Activated naive CD8-positive, alpha-beta T cell treated with anti-CD3 and anti-CD28 coated beads, Interleukin-2, amount 50 U/mL, for 24 hours (primary cell): ENCODE data around the gene CTRL.
"Not testable (repeated sequence)": the region's sequence is repeated elsewhere in the genome, so short reads cannot be mapped to it uniquely, and the experiment has no call there.

Experiments
- ATAC-seq: fragments of 150-1000 bp; cut with Tn5 transposase; one replicate; pipeline ENCODE4 v1.10.0; 2021
- DNase-seq: peaks from one replicate; pipeline ENCODE4 v3.0.0; 2021
- H3K27ac Mint-ChIP-seq: one replicate; pipeline ENCODE4 v1.8.0; 2021; ENCODE audit warnings: mild to moderate bottlenecking, mixed read lengths
- H3K27me3 Mint-ChIP-seq: one replicate; pipeline ENCODE4 v1.8.0; 2021; ENCODE audit warnings: mixed read lengths
- H3K36me3 Mint-ChIP-seq: one replicate; pipeline ENCODE4 v1.8.0; 2021; ENCODE audit warnings: low read depth, mixed read lengths
- H3K4me1 Mint-ChIP-seq: one replicate; pipeline ENCODE4 v1.8.0; 2021; ENCODE audit warnings: mixed read lengths
- H3K4me3 Mint-ChIP-seq: one replicate; pipeline ENCODE4 v1.8.0; 2021; ENCODE audit warnings: mild to moderate bottlenecking, moderate library complexity, mixed read lengths
- H3K9me3 Mint-ChIP-seq: one replicate; pipeline ENCODE4 v1.8.0; 2021; ENCODE audit warnings: mixed read lengths

Gene CTRL

DNA sequence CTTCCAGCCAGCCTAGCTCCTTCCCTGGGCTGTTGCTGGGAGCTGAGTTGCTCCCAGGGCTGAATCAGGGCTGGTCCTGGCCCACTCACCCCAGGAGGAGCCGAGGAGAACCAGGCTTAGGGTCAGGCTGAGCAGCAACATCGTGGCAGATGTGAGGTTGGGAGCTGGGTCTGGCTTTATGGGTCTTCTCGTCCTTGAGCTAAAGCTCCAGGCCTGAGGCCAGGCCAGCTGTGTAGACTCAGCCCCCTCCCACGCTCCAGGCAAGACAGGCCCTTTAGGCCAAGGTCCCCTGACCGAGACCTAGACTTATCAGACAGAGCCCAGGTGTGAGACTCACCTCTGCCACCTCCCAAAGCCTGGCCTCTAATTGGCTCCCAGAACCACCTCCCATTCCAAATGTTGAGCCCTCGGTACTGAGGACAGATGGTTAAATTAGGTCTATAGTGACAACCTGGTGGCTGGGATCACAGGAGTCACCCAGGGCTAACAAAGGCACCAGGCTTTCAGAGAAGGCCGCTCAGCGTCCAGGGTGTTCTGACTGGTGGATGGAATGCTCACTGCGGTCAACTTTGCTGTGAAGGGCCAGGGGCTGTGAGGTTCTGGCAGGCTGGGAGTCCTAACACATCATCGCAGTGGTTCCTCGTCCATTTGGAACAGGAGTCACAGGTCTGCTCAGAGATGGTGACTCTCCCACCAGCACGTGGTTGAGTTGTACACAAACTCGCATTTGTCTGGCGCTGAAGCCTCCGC, at the start of gene CTRL:
Gene CTRL (minus strand): TSS at position 151 of the 750 bp plus-strand sequence. CDS start 10 bp downstream, at position 141.
- H3K4me3 Mint-ChIP-seq = no peak within 1 kb of the TSS
- ATAC-seq (no peak), DNase-seq (no peak)
- H3K9me3 Mint-ChIP-seq = no peaks in the 10 kb centered on the region
- H3K27ac Mint-ChIP-seq = peak within 1 kb of the TSS; percentile 54
- no peaks in the 10 kb centered on the region for H3K27me3 Mint-ChIP-seq
- H3K4me1 Mint-ChIP-seq = peaks cover 17% of the 10 kb centered on the region
- H3K36me3 Mint-ChIP-seq = peaks cover 36% of the 10 kb centered on the region

DNA sequence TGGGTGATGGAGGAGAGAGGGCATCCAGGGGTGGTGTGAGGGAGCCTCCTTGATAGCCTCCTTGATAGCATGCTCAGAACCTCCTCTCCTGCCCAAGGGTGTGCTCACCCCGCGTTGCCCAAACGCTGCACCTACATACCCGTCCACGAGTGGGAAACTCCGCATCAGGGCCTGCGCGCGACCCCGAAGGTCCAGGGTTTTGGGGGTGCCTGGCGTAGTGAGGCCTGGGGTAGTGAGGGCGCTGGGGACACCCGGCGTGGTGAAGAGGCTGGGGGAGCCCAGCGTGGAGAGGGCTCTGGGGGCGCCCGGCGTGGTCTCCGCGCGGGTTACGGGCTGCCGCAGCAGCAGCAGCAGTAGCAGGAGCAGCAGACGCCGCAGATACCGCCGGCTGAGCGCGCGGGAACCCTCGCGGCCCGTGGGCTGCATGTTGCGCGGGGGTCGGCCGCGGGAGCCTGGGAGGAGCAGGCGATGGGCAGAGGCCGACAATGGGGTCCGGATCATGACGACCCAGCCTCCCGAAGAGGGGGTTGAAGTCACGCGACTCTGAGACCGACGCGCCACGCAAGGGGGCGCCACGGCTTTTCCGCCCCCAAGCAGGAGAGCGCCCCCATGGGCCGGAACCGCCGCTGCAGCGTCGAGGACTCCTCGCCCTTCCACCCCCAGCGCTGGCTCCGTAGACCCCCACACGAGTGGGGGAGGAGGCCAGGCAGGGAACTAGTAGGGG, 48.5 kb upstream of the CTRL start, which contains the start of gene DPEP3:
Gene DPEP3 (minus strand): TSS at position 545 of the 724 bp plus-strand sequence. CDS start 119 bp downstream, at position 426.
- H3K4me1 Mint-ChIP-seq = peaks cover 25% of the 10 kb centered on the region
- H3K9me3 Mint-ChIP-seq = no peaks in the 10 kb centered on the region
- no peaks in the 10 kb centered on the region for H3K36me3 Mint-ChIP-seq
- H3K4me3 Mint-ChIP-seq = no peak within 1 kb of the TSS
- no peak for ATAC-seq
- H3K27me3 Mint-ChIP-seq = no peaks in the 10 kb centered on the region
- no peak within 1 kb of the TSS for H3K27ac Mint-ChIP-seq
- no peak for DNase-seq

DNA sequence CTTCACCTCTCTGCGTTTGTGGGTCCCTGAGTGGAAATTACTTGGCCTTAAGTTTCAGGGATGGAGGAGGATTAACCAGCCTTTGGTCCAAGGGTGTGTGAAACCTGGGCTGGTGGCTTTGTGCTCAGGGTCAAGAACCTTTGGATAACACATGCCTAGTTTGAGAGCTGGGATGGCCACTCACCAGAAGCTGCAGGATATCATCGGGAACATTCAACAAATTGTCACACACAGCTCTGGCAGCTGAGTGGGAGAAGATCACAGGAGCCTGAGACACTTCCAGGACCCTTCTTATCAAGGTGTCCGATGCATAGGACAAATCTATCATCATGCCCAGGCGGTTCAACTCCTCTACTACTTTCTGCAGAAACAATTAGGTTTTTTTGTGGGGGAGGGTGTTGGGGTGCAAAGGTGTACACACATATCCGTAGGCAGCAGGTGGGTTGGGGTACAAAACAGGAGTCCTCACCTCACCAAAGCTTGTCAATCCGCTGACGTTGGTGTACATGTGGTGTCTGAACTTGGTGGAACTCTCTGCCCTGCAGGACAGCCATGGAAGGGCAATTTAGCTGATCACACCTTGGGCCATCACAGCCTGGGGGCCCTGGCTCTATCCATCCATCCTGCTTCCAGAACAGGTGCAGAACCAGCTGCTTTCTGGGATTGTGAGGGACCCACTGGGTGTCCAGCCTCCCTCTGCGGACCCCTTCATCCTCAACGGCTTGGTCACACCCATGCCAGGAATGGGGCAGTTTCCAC, 46.0 kb upstream of the CTRL start:
- Mint-ChIP-seq H3K9me3 (no peaks in the 10 kb centered on the region), H3K4me1 (peaks cover 1% of the 10 kb centered on the region)
- ATAC-seq = no peak

GRCh38 chr16:67977005-67977404, 45.3 kb upstream of the CTRL start:
- Mint-ChIP-seq H3K27me3 (no peaks in the 10 kb centered on the region), H3K36me3 (no peaks in the 10 kb centered on the region), H3K4me1 (peaks cover 1% of the 10 kb centered on the region), H3K4me3 (no peak overlapping the region), H3K9me3 (no peaks in the 10 kb centered on the region), H3K27ac (no peak overlapping the region)
- ATAC-seq (no peak), DNase-seq (no peak)

More for the DNA sequence above, 46.0 kb upstream of the CTRL start:
- H3K4me3 Mint-ChIP-seq = no peak overlapping the region
- no peak for DNase-seq
- no peak overlapping the region for H3K27ac Mint-ChIP-seq
- no peaks in the 10 kb centered on the region for H3K27me3 Mint-ChIP-seq
- no peaks in the 10 kb centered on the region for H3K36me3 Mint-ChIP-seq

- DNase-seq (no peak), ATAC-seq (no peak)
- no peaks in the 10 kb centered on the region for H3K9me3 Mint-ChIP-seq
- no peaks in the 10 kb centered on the region for H3K36me3 Mint-ChIP-seq
- H3K27ac Mint-ChIP-seq = no peak overlapping the region
- H3K27me3 Mint-ChIP-seq = no peaks in the 10 kb centered on the region
- no peak overlapping the region for H3K4me3 Mint-ChIP-seq
- peaks cover 1% of the 10 kb centered on the region for H3K4me1 Mint-ChIP-seq
Measured at GRCh38 chr16:67976205-67976604, 44.5 kb upstream of the CTRL start.

- Mint-ChIP-seq H3K4me1 (peaks cover 1% of the 10 kb centered on the region), H3K4me3 (no peak overlapping the region), H3K36me3 (no peaks in the 10 kb centered on the region), H3K27ac (no peak overlapping the region), H3K9me3 (no peaks in the 10 kb centered on the region), H3K27me3 (no peaks in the 10 kb centered on the region)
- DNase-seq = no peak
- no peak for ATAC-seq
Measured at GRCh38 chr16:67975321-67976105, 43.9 kb upstream of the CTRL start.

DNA sequence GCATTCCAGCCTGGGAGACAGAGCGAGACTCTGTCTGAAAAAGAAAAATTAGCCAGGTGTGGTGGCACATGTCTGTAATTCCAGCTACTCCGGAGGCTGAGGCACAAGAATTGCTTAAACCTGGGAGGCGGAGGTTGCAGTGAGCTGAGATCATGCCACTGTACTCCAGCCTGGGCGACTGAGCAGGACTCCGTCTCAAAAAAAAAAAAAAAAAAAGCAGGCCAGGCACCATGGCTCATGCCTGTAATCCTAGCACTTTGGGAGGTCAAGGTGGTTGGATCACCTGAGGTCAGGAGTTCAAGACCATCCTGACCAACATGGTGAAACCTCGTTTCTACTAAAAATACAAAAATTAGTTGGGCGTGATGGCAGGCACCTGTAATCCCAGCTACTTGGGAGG, 40.6 kb upstream of the CTRL start:
- H3K27me3 Mint-ChIP-seq, H3K27ac Mint-ChIP-seq, H3K9me3 Mint-ChIP-seq, DNase-seq, H3K4me3 Mint-ChIP-seq, H3K36me3 Mint-ChIP-seq, ATAC-seq: not testable (repeated sequence)
- H3K4me1 Mint-ChIP-seq = peaks cover 11% of the 10 kb centered on the region

DNA sequence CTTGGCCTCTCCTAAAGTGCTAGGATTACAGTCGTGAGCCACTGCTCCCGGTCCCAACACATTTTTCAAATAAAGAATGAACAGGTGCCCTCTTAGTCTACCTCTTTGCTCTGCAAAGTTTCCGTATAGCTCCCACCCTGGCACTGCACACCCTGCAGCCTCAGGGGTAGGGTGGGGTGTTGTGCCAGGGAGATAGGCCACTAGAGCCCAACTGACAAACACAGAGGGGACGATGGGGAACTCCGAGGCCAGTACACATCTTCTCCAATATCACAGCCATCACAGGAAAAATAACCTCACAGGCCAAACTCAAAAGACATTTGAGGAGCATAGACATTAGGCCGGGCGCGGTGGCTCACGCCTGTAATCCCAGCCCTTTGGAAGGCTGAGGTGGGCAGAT, 39.4 kb upstream of the CTRL start:
- Mint-ChIP-seq H3K27ac (no peak overlapping the region), H3K36me3 (no peaks in the 10 kb centered on the region), H3K4me1 (peaks cover 18% of the 10 kb centered on the region), H3K9me3 (no peaks in the 10 kb centered on the region), H3K4me3 (no peak overlapping the region), H3K27me3 (no peaks in the 10 kb centered on the region)
- ATAC-seq (no peak), DNase-seq (no peak)

GRCh38 chr16:67969254-67970039, 37.8 kb upstream of the CTRL start:
- ATAC-seq = no peak
- peak overlapping the region; percentile 83 for H3K27ac Mint-ChIP-seq
- H3K27me3 Mint-ChIP-seq = no peaks in the 10 kb centered on the region
- H3K4me3 Mint-ChIP-seq = peak overlapping the region; percentile 95
- no peaks in the 10 kb centered on the region for H3K9me3 Mint-ChIP-seq
- no peaks in the 10 kb centered on the region for H3K36me3 Mint-ChIP-seq
- peaks cover 20% of the 10 kb centered on the region for H3K4me1 Mint-ChIP-seq
- DNase-seq = no peak

- Mint-ChIP-seq H3K4me3 (peak within 1 kb of the TSS; percentile 95), H3K36me3 (no peaks in the 10 kb centered on the region), H3K27me3 (no peaks in the 10 kb centered on the region), H3K9me3 (no peaks in the 10 kb centered on the region), H3K4me1 (peaks cover 20% of the 10 kb centered on the region), H3K27ac (peak within 1 kb of the TSS; percentile 85)
- ATAC-seq (peak; percentile 93), DNase-seq (peak; percentile 94)
Measured at GRCh38 chr16:67968400-67969253, 37.0 kb upstream of the CTRL start, which contains the start of gene SLC12A4. Gene SLC12A4 (minus strand): TSS chr16:67968637. CDS start chr16:67968553, 84 bp downstream.

DNA sequence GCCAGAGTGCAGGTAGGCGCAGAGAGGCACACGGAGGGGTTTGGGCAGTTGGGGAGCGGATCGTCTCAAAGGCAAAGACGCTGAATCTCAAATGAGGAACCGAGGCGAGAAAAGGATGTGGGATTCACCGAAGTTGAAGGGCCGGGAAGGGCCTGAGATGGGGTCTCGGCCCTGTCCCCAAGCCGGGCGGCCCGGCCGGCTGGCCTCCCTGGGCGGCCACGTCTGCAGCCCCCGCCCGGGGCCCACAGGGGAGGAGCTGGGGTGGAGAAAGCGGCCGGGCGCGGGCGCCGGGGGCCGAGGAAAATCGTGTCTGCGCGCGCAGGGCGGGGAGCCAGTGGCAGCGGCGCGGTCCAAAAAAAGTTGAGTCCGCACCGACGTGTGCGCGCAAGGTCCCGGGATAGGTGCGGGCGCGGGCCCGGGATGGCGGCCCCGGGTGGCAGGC, 36.3 kb upstream of the CTRL start:
- peak overlapping the region; percentile 85 for H3K27ac Mint-ChIP-seq
- no peaks in the 10 kb centered on the region for H3K27me3 Mint-ChIP-seq
- H3K4me3 Mint-ChIP-seq = peak overlapping the region; percentile 95
- peak; percentile 54 for DNase-seq
- no peaks in the 10 kb centered on the region for H3K36me3 Mint-ChIP-seq
- no peaks in the 10 kb centered on the region for H3K9me3 Mint-ChIP-seq
- peaks cover 20% of the 10 kb centered on the region for H3K4me1 Mint-ChIP-seq
- peak; percentile 6 for ATAC-seq

DNA sequence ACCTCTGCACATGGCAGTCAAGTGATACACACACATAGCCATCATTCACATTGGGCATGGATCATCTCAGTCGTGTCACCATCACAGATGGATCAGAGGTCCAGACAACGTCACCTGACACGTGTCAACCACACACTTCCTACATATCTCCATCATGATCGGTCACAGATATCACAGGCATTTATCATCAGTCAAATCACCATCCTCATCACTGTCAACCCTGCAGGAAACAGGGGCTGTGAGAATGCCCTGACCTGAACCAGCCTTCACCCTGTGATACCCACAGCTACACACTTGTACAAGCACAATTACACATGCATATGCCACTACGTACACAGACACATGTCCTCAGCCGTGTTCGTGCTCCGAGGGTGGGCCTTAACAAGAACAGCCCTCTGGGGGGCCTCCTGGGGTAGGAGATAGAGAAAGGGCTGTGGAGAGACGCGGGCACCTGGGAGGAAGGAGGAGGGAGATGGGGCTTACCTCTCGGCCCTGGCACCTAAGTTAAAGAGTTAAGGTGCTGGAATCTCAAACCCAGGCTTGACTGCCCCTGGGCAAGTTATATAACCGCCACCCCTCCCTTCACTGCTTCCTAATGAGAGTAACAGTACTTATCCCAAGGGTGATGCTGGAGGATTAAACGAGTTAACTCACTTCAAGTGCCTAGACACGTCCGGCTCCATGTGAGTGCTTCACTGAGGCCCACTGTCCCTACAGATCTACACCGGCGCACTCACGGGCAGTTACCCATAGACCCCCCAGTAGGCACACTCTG, 35.7 kb upstream of the CTRL start:
- no peaks in the 10 kb centered on the region for H3K9me3 Mint-ChIP-seq
- peak overlapping the region; percentile 95 for H3K4me3 Mint-ChIP-seq
- peaks cover 20% of the 10 kb centered on the region for H3K4me1 Mint-ChIP-seq
- peak overlapping the region; percentile 85 for H3K27ac Mint-ChIP-seq
- DNase-seq (peak; percentile 38), ATAC-seq (peak; percentile 42)
- peaks cover 2% of the 10 kb centered on the region for H3K36me3 Mint-ChIP-seq
- H3K27me3 Mint-ChIP-seq = no peaks in the 10 kb centered on the region
